MM.1S (cell line): ENCODE data around the gene CHKB.
A peak's percentile ranks its signal among the peaks of the same experiment; 100 is the strongest.

Source experiments
- DNase-seq: peaks from one replicate; pipeline ENCODE4 v3.0.0-alpha.2; 2015
- H2AFZ ChIP-seq: fragments of 300-600 bp; sonication (generic); 2 replicates; pipeline ENCODE4 v1.6.0; 2016; ENCODE audit warnings: antibody characterized with exemption, low read length
- H3F3A ChIP-seq: fragments of 300-600 bp; sonication (generic); 2 replicates; pipeline ENCODE4 v1.6.1; 2016; ENCODE audit warnings: mild to moderate bottlenecking, antibody characterized with exemption, low read length, moderate library complexity, mixed read lengths; ENCODE audit not compliant: insufficient read depth
- H3K27ac ChIP-seq: fragments of 300-600 bp; sonication (generic); 2 replicates; pipeline ENCODE4 v1.5.1; 2016; ENCODE audit warnings: mild to moderate bottlenecking, low read length
- H3K27me3 ChIP-seq: fragments of 300-600 bp; sonication (generic); replicated peaks from 2 replicates; pipeline ENCODE4 v1.6.0; 2016; ENCODE audit warnings: low read length; ENCODE audit not compliant: insufficient read depth
- H3K36me3 ChIP-seq: fragments of 300-600 bp; sonication (generic); replicated peaks from 2 replicates; pipeline ENCODE4 v1.6.1; 2016; ENCODE audit warnings: mild to moderate bottlenecking, low read length, mixed read lengths; ENCODE audit not compliant: insufficient read depth
- H3K4me1 ChIP-seq: fragments of 300-600 bp; sonication (generic); 2 replicates; pipeline ENCODE4 v1.6.1; 2016; ENCODE audit warnings: low read length, mixed read lengths
- H3K4me2 ChIP-seq: fragments of 300-600 bp; sonication (generic); 2 replicates; pipeline ENCODE4 v1.6.0; 2016; ENCODE audit warnings: low read depth, low read length
- H3K4me3 ChIP-seq: fragments of 300-600 bp; sonication (generic); 2 replicates; pipeline ENCODE4 v1.5.1; 2016; ENCODE audit warnings: low read length, mixed read lengths
- H3K79me2 ChIP-seq: fragments of 300-600 bp; sonication (generic); 2 replicates; pipeline ENCODE4 v1.6.1; 2016; ENCODE audit warnings: mixed run types, low read length, mixed read lengths
- H3K9ac ChIP-seq: fragments of 300-600 bp; sonication (generic); 2 replicates; pipeline ENCODE4 v1.6.1; 2016; ENCODE audit warnings: low read length, mixed read lengths
- H3K9me2 ChIP-seq: fragments of 300-600 bp; sonication (generic); replicated peaks from 2 replicates; pipeline ENCODE4 v1.6.1; 2016; ENCODE audit warnings: mild to moderate bottlenecking, low read length, mixed read lengths; ENCODE audit not compliant: insufficient read depth
- H3K9me3 ChIP-seq: fragments of 300-600 bp; sonication (generic); replicated peaks from 2 replicates; pipeline ENCODE4 v1.6.1; 2016; ENCODE audit warnings: mild to moderate bottlenecking, low read length, mixed read lengths; ENCODE audit not compliant: insufficient read depth
- H4K20me1 ChIP-seq: fragments of 300-600 bp; sonication (generic); 2 replicates; pipeline ENCODE4 v1.6.1; 2016; ENCODE audit warnings: mild to moderate bottlenecking, low read length, moderate library complexity, mixed read lengths; ENCODE audit not compliant: insufficient read depth
- CTCF ChIP-seq: fragments of 300-600 bp; sonication (generic); IDR thresholded peaks from 2 replicates; pipeline ENCODE4 v1.5.1; 2016; ENCODE audit warnings: antibody characterized with exemption, low read length, mixed read lengths
- EZH2 ChIP-seq: fragments of 300-600 bp; sonication (generic); optimal IDR thresholded peaks from 2 replicates; pipeline ENCODE3; 2017; ENCODE audit warnings: low read depth, mild to moderate bottlenecking, antibody characterized with exemption, low read length, mixed read lengths
- EZH2phosphoT487 ChIP-seq: fragments of 300-600 bp; sonication (generic); IDR thresholded peaks from 2 replicates; pipeline ENCODE4 v1.6.1; 2018; ENCODE audit warnings: antibody characterized with exemption, low read length

The CHKB gene

GRCh38 chr22:50583294-50583861, 729 bp upstream of the CHKB start:
- no peaks in the 10 kb centered on the region for H3K36me3 ChIP-seq
- no peaks in the 10 kb centered on the region for H3K9me3 ChIP-seq
- peak overlapping the region; percentile 99 for H3K9ac ChIP-seq
- H4K20me1 ChIP-seq, result no peaks in the 10 kb centered on the region
- DNase-seq, result no peak
- H3K79me2 ChIP-seq, result peaks cover 19% of the 10 kb centered on the region
- TF ChIP-seq EZH2, result no peak
- TF ChIP-seq CTCF, result peak; percentile 27
- H3K27ac ChIP-seq, result no peak overlapping the region; the same call in 1 of the 2 replicates
- H3K4me2 ChIP-seq, result peak overlapping the region; percentile 83
- peak overlapping the region; percentile 86 for H3K4me3 ChIP-seq
- H3K27me3 ChIP-seq, result no peaks in the 10 kb centered on the region
- peak overlapping the region; percentile 76 for H2AFZ ChIP-seq
- H3K9me2 ChIP-seq, result no peaks in the 10 kb centered on the region
- peaks cover 8% of the 10 kb centered on the region; the same call in 1 of the 2 replicates for H3K4me1 ChIP-seq
- no peaks in the 10 kb centered on the region for H3F3A ChIP-seq

GRCh38 chr22:50581950-50582492, 628 bp downstream of the CHKB start:
- Histone ChIP-seq H2AFZ (peak overlapping the region; percentile 98), H3K4me3 (peak overlapping the region; percentile 97), H3K36me3 (no peaks in the 10 kb centered on the region), H3K9ac (peak overlapping the region; percentile 99), H3K27ac (peak overlapping the region; percentile 94; the same call in 1 of the 2 replicates), H3K4me1 (peaks cover 8% of the 10 kb centered on the region; the same call in 1 of the 2 replicates), H3K4me2 (peak overlapping the region; percentile 93), H4K20me1 (no peaks in the 10 kb centered on the region), H3K79me2 (peaks cover 19% of the 10 kb centered on the region), H3K9me2 (no peaks in the 10 kb centered on the region), H3K27me3 (no peaks in the 10 kb centered on the region), H3F3A (no peaks in the 10 kb centered on the region), H3K9me3 (no peaks in the 10 kb centered on the region)
- peak; percentile 33 for DNase-seq
- TF ChIP-seq EZH2phosphoT487, result no peak
- no peak for TF ChIP-seq CTCF
- no peak for TF ChIP-seq EZH2

- Histone ChIP-seq H3K27me3 (no peaks in the 10 kb centered on the region), H3K9me2 (no peaks in the 10 kb centered on the region), H3K27ac (no peak overlapping the region), H3K4me2 (peak overlapping the region; percentile 93), H3K4me1 (peaks cover 8% of the 10 kb centered on the region; the same call in 1 of the 2 replicates), H2AFZ (no peak overlapping the region; the same call in 1 of the 2 replicates), H3K9me3 (no peaks in the 10 kb centered on the region), H3F3A (no peaks in the 10 kb centered on the region), H3K36me3 (no peaks in the 10 kb centered on the region), H3K9ac (peak overlapping the region; percentile 99; the same call in 1 of the 2 replicates), H4K20me1 (no peaks in the 10 kb centered on the region), H3K79me2 (peaks cover 19% of the 10 kb centered on the region), H3K4me3 (peak overlapping the region; percentile 97)
- no peak for DNase-seq
- no peak for TF ChIP-seq EZH2
- no peak for TF ChIP-seq CTCF
- no peak for TF ChIP-seq EZH2phosphoT487
These were observed 1.4 kb downstream of the CHKB start for GRCh38 chr22:50581031-50581949.
